H1 (cell line): ENCODE results near the gene HACD2.

Source experiments
- ASH2L ChIP-seq: fragments of 200-600, 300-600 bp; sonication (generic); IDR thresholded peaks from one replicate; pipeline ENCODE4 v1.7.1; 2017; ENCODE audit warnings: low read length
- ATF3 ChIP-seq: IDR thresholded peaks from 2 replicates; pipeline ENCODE4 v1.6.1; 2011; ENCODE audit warnings: low read depth, mild to moderate bottlenecking, low read length; ENCODE audit not compliant: insufficient read depth
- BRCA1 ChIP-seq: IDR thresholded peaks from 2 replicates; pipeline ENCODE4 v1.6.1; 2012; ENCODE audit warnings: low read depth, low read length, improper control_type of control experiment
- CBX5 ChIP-seq: fragments of 300-800, 300-1000 bp; sonication (generic); IDR thresholded peaks from 2 replicates; pipeline ENCODE4 v1.7.1; 2016; ENCODE audit warnings: antibody characterized with exemption, low read length, low read depth
- CEBPB ChIP-seq: IDR thresholded peaks from 2 replicates; pipeline ENCODE4 v1.6.1; 2012; ENCODE audit warnings: low read depth, low read length
- CREB1 ChIP-seq: IDR thresholded peaks from 2 replicates; pipeline ENCODE4 v1.6.1; 2012; ENCODE audit warnings: inconsistent platforms
- CTCF ChIP-seq, 3 experiments: IDR thresholded peaks; 1 replicate in 2 of 3; 2 replicates in 1 of 3; pipeline versions ENCODE4 v1.5.1 to v1.6.1; 2011; ENCODE audit warnings: low read length in 3 of 3, mild to moderate bottlenecking in 3 of 3, inconsistent platforms in 2 of 3, low read depth in 1 of 3, moderate library complexity in 1 of 3; ENCODE audit not compliant: insufficient read depth in 1 of 3; ENCODE audit errors: control extremely low read depth in 1 of 3
- EP300 ChIP-seq, 2 experiments: IDR thresholded peaks; 1 replicate in 1 of 2; 2 replicates in 1 of 2; pipeline ENCODE4 v1.6.1; 2011 to 2012; ENCODE audit warnings: low read depth in 2 of 2, low read length in 2 of 2, mild to moderate bottlenecking in 2 of 2, borderline replicate concordance in 1 of 2, inconsistent platforms in 1 of 2, moderate library complexity in 1 of 2
- GABPA ChIP-seq: IDR thresholded peaks from 2 replicates; pipeline ENCODE4 v1.6.1; 2011; ENCODE audit warnings: mild to moderate bottlenecking, low read length, moderate library complexity, borderline replicate concordance; ENCODE audit not compliant: insufficient read depth
- JUND ChIP-seq: IDR thresholded peaks from 2 replicates; pipeline ENCODE4 v1.6.1; 2011; ENCODE audit warnings: mild to moderate bottlenecking, improper control_type of control experiment, low read length
- MAFK ChIP-seq: IDR thresholded peaks from 2 replicates; pipeline ENCODE4 v1.6.1; 2012; ENCODE audit warnings: low read depth, mild to moderate bottlenecking, improper control_type of control experiment, low read length
- POLR2A ChIP-seq, 2 experiments: IDR thresholded peaks; 1 replicate in 1 of 2; 2 replicates in 1 of 2; pipeline ENCODE4 v1.6.1; 2011; ENCODE audit warnings: low read depth in 2 of 2, low read length in 2 of 2, mild to moderate bottlenecking in 2 of 2; ENCODE audit errors: control extremely low read depth in 1 of 2
- POLR2AphosphoS5 ChIP-seq: IDR thresholded peaks from 2 replicates; pipeline ENCODE4 v1.6.1; 2011; ENCODE audit warnings: low read depth, low read length
- SP2 ChIP-seq: IDR thresholded peaks from 2 replicates; pipeline ENCODE4 v1.6.1; 2012; ENCODE audit warnings: mild to moderate bottlenecking, low read length, inconsistent platforms

- TF ChIP-seq CREB1 = no peak
- no peak for TF ChIP-seq CTCF (IDR thresholded peaks at IDR 0.05; ENCODE audit: control extremely low read depth in 1 of 3, insufficient read depth in 1 of 3, low read depth in 1 of 3, low read length in 3 of 3)
- TF ChIP-seq ASH2L = no peak
- no peak for TF ChIP-seq BRCA1
- no peak for TF ChIP-seq POLR2AphosphoS5
- TF ChIP-seq JUND = no peak
- no peak for TF ChIP-seq POLR2A (IDR thresholded peaks at IDR 0.05; ENCODE audit: control extremely low read depth in 1 of 2, low read depth in 2 of 2, low read length in 2 of 2)
- no peak for TF ChIP-seq EP300 (IDR thresholded peaks at IDR 0.05; ENCODE audit: borderline replicate concordance in 1 of 2, low read depth in 2 of 2, low read length in 2 of 2)
- no peak for TF ChIP-seq CEBPB
- no peak for TF ChIP-seq CBX5
- no peak for TF ChIP-seq GABPA
- no peak for TF ChIP-seq MAFK
- no peak for TF ChIP-seq SP2
- TF ChIP-seq ATF3 = no peak
Observed at GRCh38 chr3:123620343-123620742, 35.5 kb upstream of the HACD2 start.
